Vagina (tissue), 2 donors: Measurements from ENCODE around the gene CMIP.

ENCODE experiments used
- POLR2A ChIP-seq, 2 donors: fragments of 450-650 bp; IDR thresholded peaks; one replicate each; pipeline ENCODE4 v1.6.1; 2017; ENCODE audit warnings: antibody characterized with exemption in 2 of 2, mild to moderate bottlenecking in 2 of 2, moderate library complexity in 2 of 2
- TF ChIP-seq, protein P1 (sequence below), 3 experiments: fragments of 450-650 bp in 2 of 3; fragments of 200-600 bp in 1 of 3; sonication (generic) in 1 of 3; IDR thresholded peaks; one replicate each; pipeline ENCODE4 v1.5.1; 2017 to 2019; ENCODE audit warnings: antibody characterized with exemption in 3 of 3, mild to moderate bottlenecking in 2 of 3, moderate library complexity in 2 of 3

DNA sequence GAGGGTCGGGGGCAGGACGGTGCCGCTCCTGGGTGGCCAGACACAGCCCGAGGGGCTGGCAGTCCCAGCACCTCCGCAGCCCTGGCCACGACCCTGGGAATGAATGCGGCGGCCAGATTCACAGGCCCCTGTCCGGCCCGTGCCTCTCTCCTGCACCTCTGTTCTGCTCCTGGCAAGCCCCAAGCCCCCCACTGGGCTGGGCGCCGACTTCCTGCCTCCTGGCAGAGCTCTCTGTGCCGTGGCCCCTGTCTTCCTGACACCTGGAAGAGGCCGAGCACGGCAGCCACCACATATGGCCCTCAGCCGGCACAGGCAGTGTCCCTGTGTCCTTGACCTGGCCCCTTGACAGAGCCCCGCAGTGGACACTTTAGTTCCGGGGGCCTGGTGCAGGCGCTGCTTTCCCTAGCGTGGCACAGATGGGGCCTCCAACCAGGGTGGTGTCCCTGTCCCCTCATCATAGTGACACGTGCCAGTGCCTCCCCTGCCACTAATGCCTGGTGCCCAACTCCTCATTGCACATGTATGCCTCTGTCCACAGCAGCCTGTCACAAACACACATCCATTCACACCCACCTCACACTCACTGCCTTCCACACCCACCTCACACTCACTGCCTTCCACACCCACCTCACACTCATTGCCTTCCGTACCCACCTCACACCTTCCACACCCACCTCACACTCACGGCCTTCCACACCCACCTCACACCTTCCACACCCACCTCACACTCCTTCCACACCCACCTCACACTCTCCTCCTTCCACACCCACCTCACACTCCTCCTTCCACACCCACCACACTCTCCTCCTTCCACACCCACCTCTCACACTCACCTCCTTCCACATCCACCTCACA is 223.9 kb downstream of the CMIP start:
- TF ChIP-seq POLR2A (IDR thresholded peaks at IDR 0.05), result no peak
- TF ChIP-seq, protein P1, sequence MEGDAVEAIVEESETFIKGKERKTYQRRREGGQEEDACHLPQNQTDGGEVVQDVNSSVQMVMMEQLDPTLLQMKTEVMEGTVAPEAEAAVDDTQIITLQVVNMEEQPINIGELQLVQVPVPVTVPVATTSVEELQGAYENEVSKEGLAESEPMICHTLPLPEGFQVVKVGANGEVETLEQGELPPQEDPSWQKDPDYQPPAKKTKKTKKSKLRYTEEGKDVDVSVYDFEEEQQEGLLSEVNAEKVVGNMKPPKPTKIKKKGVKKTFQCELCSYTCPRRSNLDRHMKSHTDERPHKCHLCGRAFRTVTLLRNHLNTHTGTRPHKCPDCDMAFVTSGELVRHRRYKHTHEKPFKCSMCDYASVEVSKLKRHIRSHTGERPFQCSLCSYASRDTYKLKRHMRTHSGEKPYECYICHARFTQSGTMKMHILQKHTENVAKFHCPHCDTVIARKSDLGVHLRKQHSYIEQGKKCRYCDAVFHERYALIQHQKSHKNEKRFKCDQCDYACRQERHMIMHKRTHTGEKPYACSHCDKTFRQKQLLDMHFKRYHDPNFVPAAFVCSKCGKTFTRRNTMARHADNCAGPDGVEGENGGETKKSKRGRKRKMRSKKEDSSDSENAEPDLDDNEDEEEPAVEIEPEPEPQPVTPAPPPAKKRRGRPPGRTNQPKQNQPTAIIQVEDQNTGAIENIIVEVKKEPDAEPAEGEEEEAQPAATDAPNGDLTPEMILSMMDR (IDR thresholded peaks at IDR 0.05), result no peak
